WTC11 (cell line): ENCODE data around the gene SH2D1B.

ENCODE experiments used
- CBFB ChIP-seq: sonication (generic); formaldehyde crosslinking; IDR thresholded peaks from 2 replicates; pipeline ENCODE4 v1.8.1; 2022; ENCODE audit warnings: mild to moderate bottlenecking, low read depth, missing genetic modification reagents
- CREB1 ChIP-seq: sonication (generic); formaldehyde crosslinking; IDR thresholded peaks from 2 replicates; pipeline ENCODE4 v1.8.0; 2023; ENCODE audit warnings: mild to moderate bottlenecking, missing genetic modification reagents
- ETV6 ChIP-seq: sonication (generic); formaldehyde crosslinking; IDR thresholded peaks from 2 replicates; pipeline ENCODE4 v1.8.1; 2022; ENCODE audit warnings: mild to moderate bottlenecking, missing genetic modification reagents
- FOXP4 ChIP-seq: sonication (generic); formaldehyde crosslinking; IDR thresholded peaks from 2 replicates; pipeline ENCODE4 v1.8.0; 2022; ENCODE audit warnings: mild to moderate bottlenecking, missing genetic modification reagents
- NFE2L1 ChIP-seq: sonication (generic); formaldehyde crosslinking; IDR thresholded peaks from 2 replicates; pipeline ENCODE4 v1.8.1; 2023; ENCODE audit warnings: missing genetic modification reagents
- NFYB ChIP-seq: sonication (generic); formaldehyde crosslinking; conservative IDR thresholded peaks from 2 replicates; pipeline ENCODE4 v1.8.0; 2022; ENCODE audit warnings: low read depth, missing genetic modification reagents
- NR2C2 ChIP-seq: sonication (generic); formaldehyde crosslinking; IDR thresholded peaks from 2 replicates; pipeline ENCODE4 v1.8.0; 2022; ENCODE audit warnings: mild to moderate bottlenecking, missing genetic modification reagents
- TF ChIP-seq, protein P1 (sequence below): fragments of 200-600 bp; IDR thresholded peaks from 2 replicates; pipeline ENCODE4 v1.8.0; 2022; ENCODE audit warnings: antibody characterized with exemption
- TF ChIP-seq, protein P2 (sequence below): sonication (generic); formaldehyde crosslinking; IDR thresholded peaks from 2 replicates; pipeline ENCODE4 v1.8.1; 2022; ENCODE audit warnings: low read depth, missing genetic modification reagents, borderline replicate concordance

DNA sequence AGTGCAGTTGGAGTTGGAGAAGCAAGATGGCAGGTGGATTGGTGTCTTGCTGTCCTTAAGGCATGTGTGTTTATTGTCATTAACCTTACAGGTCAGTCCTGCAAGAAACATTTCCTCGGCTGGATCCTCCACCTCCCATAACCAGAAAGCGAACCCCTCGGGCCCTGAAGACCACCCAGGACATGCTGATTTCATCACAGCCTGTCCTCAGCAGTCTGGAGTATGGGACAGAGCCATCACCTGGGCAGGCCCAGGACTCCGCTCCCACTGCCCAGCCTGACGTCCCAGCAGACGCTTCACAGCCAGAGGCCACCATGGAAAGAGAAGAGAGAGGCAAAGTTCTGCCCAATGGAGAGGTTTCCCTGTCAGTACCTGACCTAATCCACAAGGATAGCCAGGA, 28.8 kb downstream of the SH2D1B start:
- TF ChIP-seq, protein P1, sequence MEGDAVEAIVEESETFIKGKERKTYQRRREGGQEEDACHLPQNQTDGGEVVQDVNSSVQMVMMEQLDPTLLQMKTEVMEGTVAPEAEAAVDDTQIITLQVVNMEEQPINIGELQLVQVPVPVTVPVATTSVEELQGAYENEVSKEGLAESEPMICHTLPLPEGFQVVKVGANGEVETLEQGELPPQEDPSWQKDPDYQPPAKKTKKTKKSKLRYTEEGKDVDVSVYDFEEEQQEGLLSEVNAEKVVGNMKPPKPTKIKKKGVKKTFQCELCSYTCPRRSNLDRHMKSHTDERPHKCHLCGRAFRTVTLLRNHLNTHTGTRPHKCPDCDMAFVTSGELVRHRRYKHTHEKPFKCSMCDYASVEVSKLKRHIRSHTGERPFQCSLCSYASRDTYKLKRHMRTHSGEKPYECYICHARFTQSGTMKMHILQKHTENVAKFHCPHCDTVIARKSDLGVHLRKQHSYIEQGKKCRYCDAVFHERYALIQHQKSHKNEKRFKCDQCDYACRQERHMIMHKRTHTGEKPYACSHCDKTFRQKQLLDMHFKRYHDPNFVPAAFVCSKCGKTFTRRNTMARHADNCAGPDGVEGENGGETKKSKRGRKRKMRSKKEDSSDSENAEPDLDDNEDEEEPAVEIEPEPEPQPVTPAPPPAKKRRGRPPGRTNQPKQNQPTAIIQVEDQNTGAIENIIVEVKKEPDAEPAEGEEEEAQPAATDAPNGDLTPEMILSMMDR, result no peak
- TF ChIP-seq CREB1 (CRISPR knock-in tag), result no peak
- TF ChIP-seq FOXP4 (CRISPR knock-in tag), result no peak
- TF ChIP-seq NR2C2, result no peak
- TF ChIP-seq NFE2L1, result no peak
- TF ChIP-seq, protein P2, sequence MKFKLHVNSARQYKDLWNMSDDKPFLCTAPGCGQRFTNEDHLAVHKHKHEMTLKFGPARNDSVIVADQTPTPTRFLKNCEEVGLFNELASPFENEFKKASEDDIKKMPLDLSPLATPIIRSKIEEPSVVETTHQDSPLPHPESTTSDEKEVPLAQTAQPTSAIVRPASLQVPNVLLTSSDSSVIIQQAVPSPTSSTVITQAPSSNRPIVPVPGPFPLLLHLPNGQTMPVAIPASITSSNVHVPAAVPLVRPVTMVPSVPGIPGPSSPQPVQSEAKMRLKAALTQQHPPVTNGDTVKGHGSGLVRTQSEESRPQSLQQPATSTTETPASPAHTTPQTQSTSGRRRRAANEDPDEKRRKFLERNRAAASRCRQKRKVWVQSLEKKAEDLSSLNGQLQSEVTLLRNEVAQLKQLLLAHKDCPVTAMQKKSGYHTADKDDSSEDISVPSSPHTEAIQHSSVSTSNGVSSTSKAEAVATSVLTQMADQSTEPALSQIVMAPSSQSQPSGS (CRISPR knock-in tag), result no peak
- TF ChIP-seq CBFB (CRISPR knock-in tag), result no peak
- TF ChIP-seq ETV6 (CRISPR knock-in tag), result no peak
- TF ChIP-seq NFYB (CRISPR knock-in tag), result no peak
